A673 (cell line): ENCODE data around the gene ATAD3C.

Source experiments
- CTCF ChIP-seq: fragments of 300-800, 200-600 bp; sonication (generic); conservative IDR thresholded peaks from 2 replicates; pipeline ENCODE4 v1.5.1; 2017; ENCODE audit warnings: low read depth, mild to moderate bottlenecking, antibody characterized with exemption, low read length, moderate library complexity, mixed read lengths
- EZH2 ChIP-seq: fragments of 200-600 bp; sonication (generic); IDR thresholded peaks from 2 replicates; pipeline ENCODE4 v1.6.1; 2017; ENCODE audit warnings: borderline replicate concordance, low read depth, mild to moderate bottlenecking, mixed read lengths, antibody characterized with exemption, low read length; ENCODE audit not compliant: poor library complexity, severe bottlenecking

GRCh38 chr1:1421907-1422464 lies 27.5 kb upstream of the ATAD3C start:
- no peak for TF ChIP-seq CTCF
- no peak for TF ChIP-seq EZH2
